GM18858 (cell line): Measurements from ENCODE around the gene HSPA1A.
"Not testable (repeated sequence)": the region's sequence is repeated elsewhere in the genome, so short reads cannot be mapped to it uniquely, and the experiment has no call there.

Experiments used
- ATAC-seq: cut with Tn5 transposase; IDR thresholded peaks from one replicate; pipeline ENCODE4 v1.9.1; 2021; ENCODE audit not compliant: unreplicated experiment

The HSPA1A gene

GRCh38 chr6:31781244-31782125 lies 33.9 kb upstream of the HSPA1A start:
- no peak for ATAC-seq

GRCh38 chr6:31782126-31782855 lies 33.1 kb upstream of the HSPA1A start:
- no peak for ATAC-seq

- no peak for ATAC-seq
These were observed 31.0 kb upstream of the HSPA1A start for GRCh38 chr6:31784098-31784925.

- ATAC-seq, result no peak
These were observed 29.9 kb upstream of the HSPA1A start for GRCh38 chr6:31785475-31785874.

GRCh38 chr6:31791324-31792089 lies 23.8 kb upstream of the HSPA1A start:
- no peak for ATAC-seq

- ATAC-seq, result no peak
These were observed 23.3 kb upstream of the HSPA1A start for GRCh38 chr6:31792090-31792374.

GRCh38 chr6:31792761-31793171 lies 22.6 kb upstream of the HSPA1A start:
- no peak for ATAC-seq

- ATAC-seq, result not testable (repeated sequence)
These were observed 21.5 kb upstream of the HSPA1A start for GRCh38 chr6:31793927-31794245.

- no peak for ATAC-seq
These were observed 21.0 kb upstream of the HSPA1A start for GRCh38 chr6:31794294-31794865.

- ATAC-seq, result no peak
These were observed 20.3 kb upstream of the HSPA1A start for GRCh38 chr6:31794866-31795615.

- ATAC-seq, result peak; percentile 56
These were observed 19.6 kb upstream of the HSPA1A start, which contains the start of gene VARS1 for GRCh38 chr6:31795616-31796298. Gene VARS1 (minus strand): TSS chr6:31795752. CDS start chr6:31795217, 535 bp downstream.

- no peak for ATAC-seq
These were observed 18.4 kb upstream of the HSPA1A start for GRCh38 chr6:31796993-31797385.

- no peak for ATAC-seq
These were observed 17.8 kb upstream of the HSPA1A start for GRCh38 chr6:31797588-31797987.

- no peak for ATAC-seq
These were observed 15.6 kb upstream of the HSPA1A start for GRCh38 chr6:31799781-31800180.

- ATAC-seq, result not testable (repeated sequence)
These were observed 14.1 kb upstream of the HSPA1A start for GRCh38 chr6:31801031-31801927.

GRCh38 chr6:31805939-31806469 lies 9.3 kb upstream of the HSPA1A start:
- ATAC-seq, result no peak

- peak; percentile 63 for ATAC-seq
These were observed 8.7 kb upstream of the HSPA1A start, which contains the start of gene LSM2 for GRCh38 chr6:31806470-31807272. Gene LSM2 (minus strand): TSS chr6:31806966. CDS start chr6:31806757, 209 bp downstream.
